ENCODE measurements around the gene HLTF. TPM values are rescaled to one million over a fixed set of nuclear protein-coding genes. Genes with fewer than 3 reads are reported as not detected.

Gene HLTF
- total and polyA plus RNA-seq, 2 of the 13 experiments (the other 11 are each of a cell fraction or from before 2014, with no cell fraction given), result 12.0 to 22.9 TPM

GRCh38 chr3:149016242-149016641 is 70.1 kb downstream of the HLTF start (continued):
- TF ChIP-seq ZUFSP (CRISPR knock-in tag; IDR thresholded peaks at IDR 0.05; ENCODE audit: borderline replicate concordance) (no peak), ZNF543 (CRISPR knock-in tag; IDR thresholded peaks at IDR 0.05) (no peak), BRCA1 (CRISPR knock-in tag; IDR thresholded peaks at IDR 0.05) (no peak), CAMTA2 (CRISPR knock-in tag; IDR thresholded peaks at IDR 0.05; ENCODE audit: borderline replicate concordance) (no peak), U2AF1 (optimal IDR thresholded peaks at IDR 0.05; ENCODE audit: low read depth, low read length) (no peak), HNRNPH1 (optimal IDR thresholded peaks at IDR 0.05; ENCODE audit: low read depth, low read length) (no peak), SMARCC2 (IDR thresholded peaks at IDR 0.05) (no peak), ZBTB21 (CRISPR knock-in tag; IDR thresholded peaks at IDR 0.05) (no peak), ZNF713 (CRISPR knock-in tag; IDR thresholded peaks at IDR 0.05) (no peak), ZNF547 (CRISPR knock-in tag; IDR thresholded peaks at IDR 0.05) (no peak), ZNF484 (CRISPR knock-in tag; IDR thresholded peaks at IDR 0.05; ENCODE audit: borderline replicate concordance, low read depth) (no peak), FOXP4 (CRISPR knock-in tag; IDR thresholded peaks at IDR 0.05) (no peak), DRAP1 (CRISPR knock-in tag; IDR thresholded peaks at IDR 0.05) (no peak)
